Colonic mucosa (tissue), 4 donors: Measurements from ENCODE around the gene WDR4. TPM values are rescaled to one million over a fixed set of nuclear protein-coding genes. Genes with fewer than 3 reads are reported as not detected.

ENCODE experiments used
- DNase-seq: peaks from one replicate; pipeline ENCODE4 v3.0.0-alpha.2; 2020
- H3K27ac ChIP-seq: fragments of 200-600 bp; one replicate; pipeline ENCODE4 v1.8.0; 2021
- H3K27me3 ChIP-seq: fragments of 200-600 bp; one replicate; pipeline ENCODE4 v1.8.0; 2021
- H3K36me3 ChIP-seq: fragments of 200-600 bp; one replicate; pipeline ENCODE4 v1.8.0; 2021
- H3K4me1 ChIP-seq: fragments of 200-600 bp; one replicate; pipeline ENCODE4 v1.8.0; 2021; ENCODE audit warnings: mild to moderate bottlenecking
- H3K4me3 ChIP-seq: fragments of 200-600 bp; one replicate; pipeline ENCODE4 v1.8.0; 2021
- H3K9ac ChIP-seq, 2 donors: one replicate each; pipeline ENCODE4 v1.7.0; 2013; ENCODE audit warnings: control low read depth in 2 of 2, low read depth in 2 of 2, low read length in 2 of 2
- H3K9me3 ChIP-seq: fragments of 200-600 bp; one replicate; pipeline ENCODE4 v1.8.0; 2021
- intact Hi-C: fragments of 100-400 bp; cut with DNase I; formaldehyde crosslinking; loops from one replicate; pipeline ENCODE4 v1.14.1; 2022
- total RNA-seq, 2 donors: library from RNA; stranded (reverse); fragmentation: NEBNext Ultra II Directional in 1 of 2; extraction: Animal tissue kit (Norgen Biotek cat#: 25700) in 1 of 2; gene quantifications; one replicate each; pipeline ENCODE4 v1.2.1, GENCODE V29; 2021
- TF ChIP-seq, protein P1 (sequence below): fragments of 200-600 bp; IDR thresholded peaks from one replicate; pipeline ENCODE4 v1.8.0; 2022; ENCODE audit warnings: antibody characterized with exemption, mild to moderate bottlenecking
- donor health status: healthy.
- donor health status: DM: no; HTN: no; CAD: no.
- donor health status: DM: no; HTN: no; CAD: no.

Gene WDR4
- total RNA-seq, 2 donors from 2014 or later = 8.1 to 43.7 TPM

DNA sequence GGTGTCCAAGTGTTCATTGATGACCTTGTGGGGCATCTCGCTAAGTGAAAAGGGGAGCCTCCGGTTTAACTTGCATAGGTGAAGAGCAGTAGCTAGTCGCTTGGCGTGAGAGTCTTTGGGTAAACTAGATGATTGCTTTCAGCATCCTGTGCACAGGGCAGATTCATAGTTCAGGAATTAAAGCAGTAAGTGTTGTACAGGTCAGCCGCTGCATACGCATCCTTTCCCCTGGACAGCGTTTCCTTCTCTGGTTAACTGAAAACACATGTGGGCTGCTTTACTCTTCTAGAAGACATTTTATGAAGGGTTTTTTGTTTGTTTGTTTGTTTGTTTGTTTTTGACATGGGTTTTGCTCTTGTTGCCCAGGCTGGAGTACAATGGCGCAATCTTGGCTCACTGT is 25.9 kb upstream of the WDR4 start:
- TF ChIP-seq, protein P1, sequence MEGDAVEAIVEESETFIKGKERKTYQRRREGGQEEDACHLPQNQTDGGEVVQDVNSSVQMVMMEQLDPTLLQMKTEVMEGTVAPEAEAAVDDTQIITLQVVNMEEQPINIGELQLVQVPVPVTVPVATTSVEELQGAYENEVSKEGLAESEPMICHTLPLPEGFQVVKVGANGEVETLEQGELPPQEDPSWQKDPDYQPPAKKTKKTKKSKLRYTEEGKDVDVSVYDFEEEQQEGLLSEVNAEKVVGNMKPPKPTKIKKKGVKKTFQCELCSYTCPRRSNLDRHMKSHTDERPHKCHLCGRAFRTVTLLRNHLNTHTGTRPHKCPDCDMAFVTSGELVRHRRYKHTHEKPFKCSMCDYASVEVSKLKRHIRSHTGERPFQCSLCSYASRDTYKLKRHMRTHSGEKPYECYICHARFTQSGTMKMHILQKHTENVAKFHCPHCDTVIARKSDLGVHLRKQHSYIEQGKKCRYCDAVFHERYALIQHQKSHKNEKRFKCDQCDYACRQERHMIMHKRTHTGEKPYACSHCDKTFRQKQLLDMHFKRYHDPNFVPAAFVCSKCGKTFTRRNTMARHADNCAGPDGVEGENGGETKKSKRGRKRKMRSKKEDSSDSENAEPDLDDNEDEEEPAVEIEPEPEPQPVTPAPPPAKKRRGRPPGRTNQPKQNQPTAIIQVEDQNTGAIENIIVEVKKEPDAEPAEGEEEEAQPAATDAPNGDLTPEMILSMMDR = no peak
- Histone ChIP-seq H3K4me3 (no peak overlapping the region), H3K27me3 (no peaks in the 10 kb centered on the region), H3K36me3 (peaks cover 18% of the 10 kb centered on the region), H3K4me1 (no peaks in the 10 kb centered on the region), H3K9ac (no peak overlapping the region), H3K27ac (no peak overlapping the region), H3K9me3 (no peaks in the 10 kb centered on the region)
- intact Hi-C loops = no loop called here
- DNase-seq = no peak

DNA sequence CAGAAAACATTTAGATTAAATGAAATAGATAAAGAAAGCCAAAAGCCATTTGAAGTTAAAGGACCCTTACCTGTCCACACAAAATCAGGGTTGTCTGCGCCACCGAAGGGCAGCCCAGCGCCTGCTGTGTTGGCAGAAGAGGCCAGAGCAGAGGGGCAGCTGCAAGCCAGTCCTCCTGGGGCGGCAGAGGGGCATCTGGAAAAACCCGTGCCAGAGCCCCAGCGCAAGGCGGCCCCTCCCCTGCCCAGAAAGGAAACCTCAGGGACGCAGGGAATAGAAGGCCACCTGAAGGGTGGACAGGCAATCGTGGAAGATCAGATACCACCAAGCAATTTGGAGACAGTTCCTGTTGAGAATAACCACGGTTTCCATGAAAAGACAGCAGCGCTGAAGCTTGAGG is 24.5 kb upstream of the WDR4 start:
- intact Hi-C loops = no loop called here
- no peak overlapping the region for H3K27ac ChIP-seq
- peaks cover 11% of the 10 kb centered on the region for H3K36me3 ChIP-seq
- no peaks in the 10 kb centered on the region for H3K27me3 ChIP-seq
- TF ChIP-seq, protein P1 = no peak
- no peak overlapping the region for H3K9ac ChIP-seq
- DNase-seq = no peak
- no peaks in the 10 kb centered on the region for H3K9me3 ChIP-seq
- H3K4me1 ChIP-seq = no peaks in the 10 kb centered on the region
- no peak overlapping the region for H3K4me3 ChIP-seq

DNA sequence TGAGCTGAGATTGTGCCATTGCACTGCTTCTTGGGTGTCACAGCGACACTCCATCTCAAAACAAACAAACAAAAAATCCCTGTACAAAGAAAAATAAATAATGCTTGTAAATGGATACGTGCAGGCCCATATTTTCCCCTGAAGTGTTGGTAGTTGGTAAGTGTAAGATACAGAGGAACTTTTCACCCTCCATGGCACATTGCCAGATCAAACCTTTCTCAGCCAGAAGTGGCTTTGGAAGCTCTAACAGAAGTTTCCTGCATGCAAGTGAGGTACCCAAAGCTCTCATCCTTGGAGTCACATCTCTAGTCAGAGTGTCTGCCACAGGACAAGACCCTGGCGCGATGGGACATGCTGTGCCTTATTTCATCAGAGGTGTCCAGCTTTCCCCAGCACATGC is 21.1 kb upstream of the WDR4 start:
- no peak for DNase-seq
- no peaks in the 10 kb centered on the region for H3K27me3 ChIP-seq
- no peak overlapping the region for H3K9ac ChIP-seq
- H3K4me3 ChIP-seq = no peak overlapping the region
- intact Hi-C loops = no loop called here
- no peaks in the 10 kb centered on the region for H3K9me3 ChIP-seq
- H3K36me3 ChIP-seq = peaks cover 11% of the 10 kb centered on the region
- no peaks in the 10 kb centered on the region for H3K4me1 ChIP-seq
- no peak overlapping the region for H3K27ac ChIP-seq
- TF ChIP-seq, protein P1 = no peak

DNA sequence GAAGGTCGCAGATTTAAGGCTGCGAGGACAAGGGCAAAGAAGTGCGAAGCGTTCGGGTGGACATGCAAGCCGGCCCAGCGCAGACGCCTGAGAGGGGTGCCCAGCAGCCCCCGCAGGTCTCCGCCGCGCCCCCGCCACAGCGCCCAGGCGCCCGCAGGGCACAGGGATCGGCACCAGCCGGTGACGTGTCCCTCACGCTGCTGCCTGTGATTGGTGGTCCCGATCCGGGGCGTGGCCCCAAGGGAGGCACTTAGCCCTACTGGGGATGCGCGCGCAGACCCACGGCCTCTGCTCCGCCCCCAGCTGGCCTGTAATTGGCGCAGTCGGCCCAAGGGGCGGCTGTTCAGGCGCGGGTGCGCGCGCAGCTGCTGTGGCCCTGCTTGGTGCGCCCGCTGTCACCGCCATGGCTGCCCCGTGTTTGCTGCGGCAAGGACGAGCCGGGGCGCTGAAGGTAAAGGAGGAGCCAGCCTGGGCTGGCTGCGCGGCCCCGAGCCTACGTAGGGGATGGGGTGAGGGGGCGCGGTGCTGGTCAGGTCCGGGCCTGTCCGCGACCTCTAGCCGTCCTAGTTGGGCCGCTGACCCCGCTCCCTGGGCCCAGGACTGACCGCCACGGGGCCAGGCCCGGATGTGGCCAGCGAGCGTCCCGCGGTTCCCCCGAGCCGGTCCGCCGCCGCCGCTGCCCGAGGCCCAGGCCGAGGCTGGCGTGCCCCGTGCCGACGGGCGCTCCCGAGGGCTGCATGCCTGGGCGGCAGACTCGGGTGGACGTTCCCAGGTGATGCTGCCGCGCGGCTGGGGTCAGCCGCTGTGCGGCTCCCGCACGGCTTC is 13.8 kb upstream of the WDR4 start, which contains the start of gene NDUFV3:
NDUFV3 (plus strand) TSS at position 379 of the 825 bp plus-strand sequence; CDS start at position 404, 25 bp downstream.
- no peaks in the 10 kb centered on the region for H3K4me1 ChIP-seq
- peak within 1 kb of the TSS; percentile 90 to 96 for H3K9ac ChIP-seq
- peak within 1 kb of the TSS; percentile 96 for H3K27ac ChIP-seq
- TF ChIP-seq, protein P1 = no peak
- no peaks in the 10 kb centered on the region for H3K27me3 ChIP-seq
- DNase-seq = peak; percentile 100
- intact Hi-C loops = no loop called here
- peak within 1 kb of the TSS; percentile 87 for H3K4me3 ChIP-seq
- no peaks in the 10 kb centered on the region for H3K9me3 ChIP-seq
- peaks cover 2% of the 10 kb centered on the region for H3K36me3 ChIP-seq

DNA sequence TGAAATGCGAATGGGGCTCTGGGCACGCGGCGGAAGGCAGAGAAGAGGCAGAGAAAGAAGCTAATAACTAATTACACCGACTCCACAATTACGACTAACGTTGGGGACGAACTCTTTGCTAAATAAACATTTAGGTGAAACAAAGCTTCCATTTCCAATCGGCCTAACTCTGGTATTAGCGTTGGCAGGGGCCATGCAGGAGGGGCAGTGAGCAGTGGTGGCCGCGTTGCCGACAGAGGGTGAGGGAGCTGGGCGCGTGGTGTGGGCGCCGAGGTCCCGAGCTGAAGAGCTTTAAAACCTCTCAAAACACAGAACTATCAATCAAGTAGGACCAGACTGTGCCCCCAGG is 13.2 kb upstream of the WDR4 start:
- Histone ChIP-seq H3K36me3 (peaks cover 2% of the 10 kb centered on the region), H3K27me3 (no peaks in the 10 kb centered on the region), H3K9ac (peak overlapping the region; percentile 71 to 90), H3K27ac (peak overlapping the region; percentile 96), H3K4me3 (peak overlapping the region; percentile 87), H3K4me1 (no peaks in the 10 kb centered on the region), H3K9me3 (no peaks in the 10 kb centered on the region)
- intact Hi-C loops = no loop called here
- TF ChIP-seq, protein P1 = no peak
- DNase-seq = no peak
